GDM1 (cell line): ENCODE results near the gene HBG2.
"Not testable (repeated sequence)": the region's sequence is repeated elsewhere in the genome, so short reads cannot be mapped to it uniquely, and the experiment has no call there.

Experiments
- DNase-seq: peaks from one replicate; lab custom pipeline; 2025; lab: John Stamatoyannopoulos, UW

Gene HBG2

DNA sequence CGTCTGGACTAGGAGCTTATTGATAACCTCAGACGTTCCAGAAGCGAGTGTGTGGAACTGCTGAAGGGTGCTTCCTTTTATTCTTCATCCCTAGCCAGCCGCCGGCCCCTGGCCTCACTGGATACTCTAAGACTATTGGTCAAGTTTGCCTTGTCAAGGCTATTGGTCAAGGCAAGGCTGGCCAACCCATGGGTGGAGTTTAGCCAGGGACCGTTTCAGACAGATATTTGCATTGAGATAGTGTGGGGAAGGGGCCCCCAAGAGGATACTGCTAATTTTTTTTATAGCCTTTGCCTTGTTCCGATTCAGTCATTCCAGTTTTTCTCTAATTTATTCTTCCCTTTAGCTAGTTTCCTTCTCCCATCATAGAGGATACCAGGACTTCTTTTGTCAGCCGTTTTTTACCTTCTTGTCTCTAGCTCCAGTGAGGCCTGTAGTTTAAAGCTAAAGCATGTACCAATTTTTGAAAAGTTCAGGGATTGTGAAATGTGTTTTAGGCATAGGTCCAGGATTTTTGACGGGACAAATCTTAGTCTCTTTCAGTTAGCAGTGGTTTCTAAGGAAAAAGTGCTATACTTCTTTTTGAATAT is 4.7 kb downstream of the HBG2 start, which contains the start of gene HBG1:
TSS of gene HBG1 (minus strand) at position 51 of the 590 bp plus-strand sequence. CDS start 53 bp downstream, outside the sequence.
- not testable (repeated sequence) for DNase-seq

DNA sequence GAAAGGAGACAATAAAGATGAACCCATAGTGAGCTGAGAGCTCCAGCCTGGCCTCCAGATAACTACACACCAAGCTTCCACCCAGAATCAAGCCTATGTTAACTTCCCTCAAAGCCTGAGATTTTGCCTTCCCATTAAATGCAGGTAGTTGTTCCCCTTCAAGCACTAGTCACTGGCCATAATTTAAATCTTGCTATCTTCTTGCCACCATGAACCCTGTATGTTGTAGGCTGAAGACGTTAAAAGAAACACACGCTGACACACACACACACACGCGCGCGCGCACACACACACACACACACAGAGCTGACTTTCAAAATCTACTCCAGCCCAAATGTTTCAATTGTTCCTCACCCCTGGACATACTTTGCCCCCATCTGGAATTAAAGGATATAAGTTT is 6.1 kb downstream of the HBG2 start:
- not testable (repeated sequence) for DNase-seq

GRCh38 chr11:5247472-5248192 is 6.9 kb downstream of the HBG2 start:
- no peak for DNase-seq

GRCh38 chr11:5246772-5247471 is 7.7 kb downstream of the HBG2 start:
- no peak for DNase-seq

DNA sequence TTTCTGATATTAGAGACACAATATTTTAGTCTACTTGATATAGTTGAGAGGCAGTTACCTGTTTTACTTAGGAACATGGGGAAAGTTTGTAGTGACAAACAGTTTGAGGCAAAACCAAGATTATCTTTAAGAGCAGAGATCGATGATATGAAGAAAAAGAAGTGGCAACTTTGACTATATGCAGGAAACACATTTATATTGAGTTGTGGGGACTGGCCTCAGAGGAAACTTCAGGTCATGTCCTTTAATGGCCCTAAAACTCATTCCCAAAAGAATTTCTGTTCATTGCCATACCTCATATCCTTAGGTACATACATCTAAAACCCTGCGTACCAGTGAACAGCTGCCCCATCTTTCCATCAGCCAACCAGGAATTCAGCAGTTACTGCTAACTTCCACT is 9.4 kb downstream of the HBG2 start:
- DNase-seq: no peak

DNA sequence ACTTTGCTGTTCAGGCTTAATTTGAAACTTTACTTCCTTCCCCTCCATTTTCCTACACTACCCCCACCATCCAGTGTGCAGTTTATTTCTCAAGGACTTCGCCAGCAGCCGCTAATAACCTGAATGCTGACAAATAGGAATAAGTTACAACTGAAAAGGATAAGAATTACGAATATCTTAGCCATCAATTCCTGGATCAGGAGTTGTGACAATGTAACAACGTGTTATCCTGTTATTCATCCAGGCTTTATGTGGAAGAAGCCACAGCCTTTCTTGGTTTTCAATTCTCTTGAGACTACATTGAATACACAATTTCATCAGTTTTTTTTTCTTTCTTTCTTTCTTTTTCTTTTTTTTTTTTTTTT is 10.8 kb downstream of the HBG2 start:
- DNase-seq: no peak

DNA sequence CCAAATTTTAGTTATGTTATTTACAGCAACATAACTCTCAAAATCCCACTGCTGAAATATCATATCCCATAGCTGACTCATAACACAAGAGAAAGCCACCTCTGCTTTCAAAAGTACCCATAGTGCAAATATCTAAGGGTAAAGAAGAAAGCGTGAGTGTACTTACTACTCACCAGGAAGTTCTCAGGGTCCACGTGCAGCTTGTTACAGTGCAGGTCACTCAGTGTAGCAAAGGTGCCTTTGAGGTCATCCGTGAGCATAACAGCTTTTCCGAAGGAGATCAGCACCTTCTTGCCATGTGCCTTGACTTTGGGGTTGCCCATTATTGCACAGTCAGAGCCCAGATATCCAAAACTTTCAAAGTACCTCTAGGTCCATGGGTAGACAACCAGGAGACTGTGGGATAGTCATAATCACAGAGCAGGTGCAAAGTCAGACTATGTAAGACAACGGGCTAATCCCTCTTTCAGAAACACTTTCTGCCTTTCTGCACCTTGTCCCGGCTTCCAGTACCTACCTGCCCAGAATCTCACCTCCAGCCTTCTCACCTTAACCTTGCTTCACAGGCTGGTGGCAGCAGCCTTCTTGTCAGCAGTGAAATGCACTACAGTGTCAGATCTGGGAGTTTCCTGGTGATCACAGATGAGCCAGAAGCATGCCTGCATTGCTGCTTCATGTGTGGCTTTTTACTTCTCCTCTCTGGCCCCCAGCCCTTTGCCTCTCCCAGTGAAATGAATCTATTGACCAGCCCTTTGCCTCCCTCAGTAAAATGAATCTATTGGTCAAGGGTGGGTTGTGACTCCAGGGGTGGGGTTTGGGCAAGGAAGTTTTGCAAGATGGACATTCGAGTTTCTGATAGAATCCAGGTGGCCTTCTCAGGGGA is 11.4 kb downstream of the HBG2 start:
- no peak for DNase-seq

DNA sequence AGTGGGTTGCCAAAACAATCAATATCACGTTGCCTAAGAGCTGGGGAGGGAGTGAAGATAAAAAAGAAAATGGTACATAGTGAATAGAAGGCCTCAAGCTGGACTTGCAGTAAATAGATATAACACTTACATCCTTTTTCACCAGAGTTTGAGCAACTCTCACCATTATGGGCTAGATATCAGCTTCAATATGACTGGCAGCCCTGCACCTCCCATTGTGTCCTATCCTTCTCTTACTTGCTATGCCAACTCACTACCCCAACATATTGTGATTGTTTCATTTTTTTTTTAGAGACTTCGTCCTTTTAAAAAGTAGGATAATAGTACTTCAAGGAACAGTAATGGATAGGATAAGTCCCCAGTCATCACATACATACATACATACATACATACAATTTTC is 12.4 kb downstream of the HBG2 start:
- no peak for DNase-seq

DNA sequence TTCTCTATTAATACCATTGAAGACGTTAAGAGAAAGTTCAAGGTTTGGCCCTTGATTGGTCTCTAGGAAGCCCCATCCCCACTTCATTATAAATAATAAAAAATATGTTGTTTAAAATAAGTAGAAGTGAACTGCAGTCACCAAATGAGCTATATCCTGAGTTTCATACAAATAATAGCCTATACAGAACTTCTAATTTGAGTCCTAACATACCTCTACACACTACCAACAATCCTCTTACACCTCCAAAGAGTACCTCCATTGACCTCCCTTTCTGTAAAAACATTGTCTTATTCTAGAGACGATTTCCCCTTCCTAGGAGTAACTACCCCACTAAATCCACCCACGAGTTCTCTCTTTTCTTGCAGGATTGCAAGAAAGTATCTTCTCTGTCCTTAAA is 13.1 kb downstream of the HBG2 start:
- DNase-seq: no peak

- no peak for DNase-seq
Observed at GRCh38 chr11:5240458-5240857, 14.1 kb downstream of the HBG2 start.

DNA sequence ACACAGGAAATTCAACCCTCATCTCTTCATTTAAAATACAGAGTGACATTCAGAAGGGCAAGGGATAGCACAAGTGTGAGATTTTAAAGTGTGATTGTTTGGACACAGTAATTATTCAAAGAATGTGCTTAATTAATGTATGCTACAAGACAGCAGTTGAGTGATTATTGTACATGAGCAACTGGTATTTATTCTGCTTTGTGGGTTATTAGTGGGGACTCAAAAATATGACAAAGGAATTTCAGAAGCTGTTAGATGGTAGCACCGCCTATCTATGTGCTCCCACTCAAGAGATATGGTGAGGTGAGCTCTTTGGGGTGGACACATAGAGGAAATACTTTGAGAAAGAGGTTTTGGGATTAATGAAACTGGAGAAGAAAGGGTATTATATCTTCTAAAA is 14.5 kb downstream of the HBG2 start:
- DNase-seq: no peak

- no peak for DNase-seq
Observed at GRCh38 chr11:5239046-5239445, 15.5 kb downstream of the HBG2 start.

GRCh38 chr11:5238486-5238885 is 16.1 kb downstream of the HBG2 start:
- no peak for DNase-seq

GRCh38 chr11:5237420-5237819 is 17.2 kb downstream of the HBG2 start:
- DNase-seq: no peak

GRCh38 chr11:5235364-5236095 is 19.1 kb downstream of the HBG2 start:
- no peak for DNase-seq

GRCh38 chr11:5234381-5234834 is 20.2 kb downstream of the HBG2 start, which contains the start of gene HBD:
Gene HBD (minus strand): TSS chr11:5234483. CDS start chr11:5234433, 50 bp downstream.
- DNase-seq: peak; percentile 47

DNA sequence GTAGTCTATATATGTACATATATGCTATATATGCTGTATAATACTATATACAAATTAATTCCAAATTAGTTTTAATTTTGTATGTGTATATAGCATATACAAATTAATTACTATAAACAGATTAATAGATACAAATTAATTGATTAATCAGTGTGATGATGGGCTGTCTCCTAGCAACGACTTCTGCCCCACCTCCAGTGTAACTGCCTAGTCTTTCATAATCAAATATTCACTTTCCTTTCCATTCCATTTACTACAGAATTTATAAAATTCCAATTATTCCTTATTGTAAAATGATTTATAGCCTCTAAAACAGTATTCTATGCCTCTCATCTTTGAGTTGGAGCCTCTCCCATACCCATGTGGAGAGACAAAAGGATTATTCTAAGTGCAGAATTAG is 21.3 kb downstream of the HBG2 start:
- no peak for DNase-seq

- no peak for DNase-seq
Observed at GRCh38 chr11:5232821-5233220, 21.8 kb downstream of the HBG2 start.

DNA sequence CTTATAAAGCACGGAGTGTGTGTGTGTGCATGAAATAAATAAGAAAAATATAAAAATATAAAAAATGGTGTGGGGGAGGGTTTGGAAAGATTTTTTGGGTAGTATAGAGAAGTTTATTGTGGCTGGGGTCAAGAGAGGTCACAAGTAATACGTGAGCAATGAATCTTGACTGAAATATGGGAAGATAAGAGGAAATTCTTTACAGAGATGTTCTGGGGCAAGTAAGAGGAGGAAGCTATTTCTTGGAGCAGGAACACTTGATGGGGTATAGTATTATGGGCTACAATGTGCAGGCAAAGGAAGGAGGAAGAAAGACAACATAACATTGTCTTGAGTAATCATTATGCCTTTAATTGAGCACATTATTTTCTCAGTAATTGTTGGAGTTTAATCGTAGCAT is 22.4 kb downstream of the HBG2 start:
- DNase-seq: no peak

GRCh38 chr11:5231111-5231510 is 23.5 kb downstream of the HBG2 start:
- no peak for DNase-seq

DNA sequence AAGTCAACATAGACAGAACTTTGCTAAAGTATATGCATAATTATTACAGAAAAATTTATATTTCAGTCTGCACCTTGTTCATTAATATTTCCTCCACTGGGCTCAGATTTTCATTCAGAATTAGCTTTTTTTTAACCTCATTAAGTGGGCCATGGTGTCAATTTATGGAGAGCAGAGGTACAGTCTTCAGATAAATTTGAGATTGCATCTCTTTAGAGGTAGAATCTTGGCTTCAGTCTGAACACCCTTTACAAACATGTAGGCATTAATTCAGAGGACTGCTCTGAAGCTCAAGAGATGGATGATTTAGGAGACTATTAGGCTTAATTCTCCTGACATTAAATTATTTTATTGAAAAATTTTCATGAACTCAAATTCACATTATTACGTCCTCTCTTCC is 24.3 kb downstream of the HBG2 start:
- no peak for DNase-seq
